K562 (cell line): ENCODE data around the gene HMGB2. TPM values are rescaled to one million over a fixed set of nuclear protein-coding genes. Genes with fewer than 3 reads are reported as not detected.

Experiments
- AFF1 ChIP-seq, 2 experiments: fragments of 450-650 bp; IDR thresholded peaks; 2 replicates each; pipeline ENCODE4 v1.6.1; 2018; ENCODE audit warnings: mild to moderate bottlenecking in 2 of 2, low read depth in 1 of 2; ENCODE audit not compliant: partially characterized antibody in 2 of 2
- BRD9 ChIP-seq: fragments of 450-650 bp; IDR thresholded peaks from 2 replicates; pipeline ENCODE4 v1.6.1; 2018; ENCODE audit warnings: low read depth; ENCODE audit not compliant: partially characterized antibody
- C11orf30 ChIP-seq: fragments of 450-650 bp; IDR thresholded peaks from 2 replicates; pipeline ENCODE4 v1.6.1; 2016; ENCODE audit warnings: low read depth, mild to moderate bottlenecking
- ERF ChIP-seq: fragments of 450-650 bp; formaldehyde crosslinking; IDR thresholded peaks from 2 replicates; pipeline ENCODE4 v1.4.0; 2020; ENCODE audit warnings: mild to moderate bottlenecking, mixed read lengths
- GABPB2 ChIP-seq: fragments of 250-450 bp; sonication (Bioruptor Pico); conservative IDR thresholded peaks from 2 replicates; pipeline ENCODE4 v1.5.1; 2021; ENCODE audit warnings: mild to moderate bottlenecking
- HLTF ChIP-seq: fragments of 450-650 bp; IDR thresholded peaks from 2 replicates; pipeline ENCODE4 v1.6.1; 2016
- JUND ChIP-seq, 2 experiments: IDR thresholded peaks; 2 replicates in 1 of 2; 3 replicates in 1 of 2; pipeline ENCODE4 v1.6.1; 2011; ENCODE audit warnings: borderline replicate concordance in 2 of 2, low read depth in 2 of 2, low read length in 2 of 2, improper control_type of control experiment in 1 of 2, missing biosample characterization in 1 of 2, missing genetic modification characterization in 1 of 2, missing genetic modification reagents in 1 of 2
- KDM1A ChIP-seq, 2 experiments: fragments of 450-650 bp; IDR thresholded peaks; 2 replicates each; pipeline ENCODE4 v1.6.1; 2016; ENCODE audit warnings: mild to moderate bottlenecking in 2 of 2
- LARP7 ChIP-seq: fragments of 450-650 bp; IDR thresholded peaks from 2 replicates; pipeline ENCODE4 v1.6.1; 2016
- LEF1 ChIP-seq: fragments of 450-650 bp; IDR thresholded peaks from 2 replicates; pipeline ENCODE4 v1.6.1; 2016; ENCODE audit warnings: mild to moderate bottlenecking
- MNT ChIP-seq, 2 experiments: fragments of 450-650 bp; conservative IDR thresholded peaks; 2 replicates each; pipeline ENCODE4 v1.6.1; 2017; ENCODE audit warnings: mild to moderate bottlenecking in 2 of 2, moderate library complexity in 2 of 2
- POLR2AphosphoS5 ChIP-seq: IDR thresholded peaks from 2 replicates; pipeline ENCODE4 v1.6.1; 2011; ENCODE audit warnings: mild to moderate bottlenecking, low read depth, low read length, moderate library complexity; ENCODE audit not compliant: control insufficient read depth, insufficient read depth
- THRB ChIP-seq: fragments of 450-650 bp; formaldehyde crosslinking; conservative IDR thresholded peaks from 2 replicates; pipeline ENCODE4 v1.4.0; 2022; ENCODE audit warnings: mild to moderate bottlenecking, missing genetic modification characterization
- WHSC1 ChIP-seq: IDR thresholded peaks from one replicate; pipeline ENCODE4 v1.6.1; 2012; ENCODE audit warnings: low read length, control low read depth, inconsistent platforms
- ZKSCAN1 ChIP-seq: fragments of 150-350 bp; IDR thresholded peaks from 2 replicates; pipeline ENCODE4 v1.6.1; 2016; ENCODE audit warnings: low read depth, low read length
- ZNF232 ChIP-seq: sonication (generic); formaldehyde crosslinking; IDR thresholded peaks from 2 replicates; pipeline ENCODE4 v1.8.0; 2022; ENCODE audit warnings: mild to moderate bottlenecking, missing genetic modification reagents
- ZNF644 ChIP-seq: fragments of 200-800 bp; sonication (Bioruptor generic); IDR thresholded peaks from 2 replicates; pipeline ENCODE4 v1.6.1; 2016; ENCODE audit warnings: low read depth, missing genetic modification characterization, missing compliant biosample characterization
- ZNF766 ChIP-seq: fragments of 200-800 bp; sonication (Bioruptor generic); conservative IDR thresholded peaks from 2 replicates; pipeline ENCODE4 v1.6.1; 2016; ENCODE audit warnings: missing genetic modification characterization, missing compliant biosample characterization
- polyA plus RNA-seq, 8 experiments: library from polyadenylated mRNA; depleted of rRNA in 4 of 8; stranded (reverse) in 5 of 8; unstranded in 3 of 8; fragments of >200 nt; fragmentation: Nextera tagmentation in 2 of 8; fragmentation: Illumina TruSeq in 1 of 8; extraction: Ambion mirVana in 2 of 8; extraction: Trizol in 1 of 8; gene quantifications; 2 replicates each; pipeline versions ENCODE4 v1.2.1 to v1.2.3, GENCODE V29; 2011 to 2014; ENCODE audit warnings: inconsistent platforms in 1 of 8, missing spikeins in 1 of 8
- total RNA-seq, 7 experiments: library from RNA; depleted of rRNA in 6 of 7; stranded (reverse); fragments of >200 nt in 6 of 7; fragmentation: Illumina TruSeq in 2 of 7; extraction: Trizol in 2 of 7; gene quantifications; 2 replicates each; pipeline versions ENCODE4 v1.2.1 to v1.2.3, GENCODE V29; 2011 to 2021; ENCODE audit warnings: low replicate concordance in 1 of 7
- TF ChIP-seq, protein P1 (sequence below): fragments of 250-450 bp; sonication (Bioruptor Pico); IDR thresholded peaks from 2 replicates; pipeline ENCODE4 v1.8.0; 2022; ENCODE audit warnings: inconsistent platforms

The HMGB2 gene
- total and polyA plus RNA-seq, 9 of the 15 experiments (the other 6 are each of a cell fraction or from before 2014, with no cell fraction given): 309 to 822 (median 626) TPM

DNA sequence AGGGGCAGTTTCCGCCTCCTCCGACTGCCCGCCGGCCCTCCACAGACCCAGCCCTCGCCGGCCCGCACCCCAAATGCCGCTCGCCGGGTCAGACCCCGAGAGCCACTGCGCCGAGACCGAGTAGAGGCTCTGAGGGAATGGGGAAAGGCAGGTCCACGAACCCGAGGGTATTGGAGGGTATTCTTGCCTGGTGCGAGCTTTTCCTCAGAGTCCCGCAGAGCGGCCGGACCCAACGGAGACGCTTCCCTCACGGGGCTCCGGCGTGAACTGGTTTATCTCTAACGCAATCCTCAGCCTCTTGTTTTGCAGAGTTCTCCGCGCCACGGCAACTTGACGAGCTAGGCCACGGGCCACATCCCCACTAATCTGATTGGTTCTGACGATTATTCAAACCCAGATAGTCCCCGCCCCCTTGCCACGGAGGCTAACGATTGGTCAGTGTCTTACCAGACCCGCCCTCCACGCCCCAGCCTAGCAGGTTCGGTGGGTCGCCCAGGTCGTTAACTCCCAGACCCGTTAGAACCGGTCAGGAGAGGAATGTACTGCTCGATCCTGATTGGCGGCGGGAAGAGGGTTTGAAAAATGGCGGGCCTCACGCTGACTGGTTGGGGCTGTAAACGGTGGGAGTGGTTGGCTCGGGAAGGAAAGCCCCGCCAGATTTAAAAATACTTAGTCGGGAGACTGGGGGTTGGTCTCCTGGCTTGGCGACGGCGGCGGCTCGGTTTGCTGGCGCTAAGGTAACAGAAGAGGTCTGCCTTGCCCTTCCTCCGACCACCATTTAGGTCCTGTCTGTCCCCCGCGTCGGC is at the start of gene HMGB2 (continued):
- TF ChIP-seq, protein P1, sequence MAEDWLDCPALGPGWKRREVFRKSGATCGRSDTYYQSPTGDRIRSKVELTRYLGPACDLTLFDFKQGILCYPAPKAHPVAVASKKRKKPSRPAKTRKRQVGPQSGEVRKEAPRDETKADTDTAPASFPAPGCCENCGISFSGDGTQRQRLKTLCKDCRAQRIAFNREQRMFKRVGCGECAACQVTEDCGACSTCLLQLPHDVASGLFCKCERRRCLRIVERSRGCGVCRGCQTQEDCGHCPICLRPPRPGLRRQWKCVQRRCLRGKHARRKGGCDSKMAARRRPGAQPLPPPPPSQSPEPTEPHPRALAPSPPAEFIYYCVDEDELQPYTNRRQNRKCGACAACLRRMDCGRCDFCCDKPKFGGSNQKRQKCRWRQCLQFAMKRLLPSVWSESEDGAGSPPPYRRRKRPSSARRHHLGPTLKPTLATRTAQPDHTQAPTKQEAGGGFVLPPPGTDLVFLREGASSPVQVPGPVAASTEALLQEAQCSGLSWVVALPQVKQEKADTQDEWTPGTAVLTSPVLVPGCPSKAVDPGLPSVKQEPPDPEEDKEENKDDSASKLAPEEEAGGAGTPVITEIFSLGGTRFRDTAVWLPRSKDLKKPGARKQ (CRISPR knock-in tag): no peak
- peak; percentile 59; the same call in 1 of the 2 replicates for TF ChIP-seq ERF (CRISPR knock-in tag)
- no peak for TF ChIP-seq ZNF644 (tag)
- TF ChIP-seq AFF1 (IDR thresholded peaks at IDR 0.05; ENCODE audit: low read depth in 1 of 2, partially characterized antibody in 2 of 2): peak; percentile 56 to 83
- no peak; the same call in 1 of the 2 replicates for TF ChIP-seq LARP7
- TF ChIP-seq ZNF232 (CRISPR knock-in tag): 0 out of 2 replicates have a peak, but pooled peaks have one; percentile 14
- no peak for TF ChIP-seq WHSC1
- TF ChIP-seq BRD9: peak; percentile 87
- TF ChIP-seq THRB (CRISPR knock-in tag): 0 out of 2 replicates have a peak, but pooled peaks have one; percentile 48
- TF ChIP-seq LEF1: peak; percentile 71
- TF ChIP-seq JUND (IDR thresholded peaks at IDR 0.05; ENCODE audit: borderline replicate concordance, low read depth, low read length): peak; percentile 44
- TF ChIP-seq JUND (tag; IDR thresholded peaks at IDR 0.05; ENCODE audit: borderline replicate concordance, low read depth, low read length): no peak
- no peak; a peak in 1 of 4 replicates for TF ChIP-seq KDM1A (IDR thresholded peaks at IDR 0.05)
- TF ChIP-seq C11orf30: no peak
- no peak for TF ChIP-seq HLTF
- TF ChIP-seq ZNF766 (CRISPR knock-in tag): no peak
- TF ChIP-seq POLR2AphosphoS5: peak; percentile 96
- TF ChIP-seq ZKSCAN1: no peak
- peak; percentile 68 to 81 for TF ChIP-seq MNT (conservative IDR thresholded peaks at IDR 0.05)
- no peak for TF ChIP-seq GABPB2 (CRISPR knock-in tag)
